Measurements from ENCODE around the gene PANK3.

DNA sequence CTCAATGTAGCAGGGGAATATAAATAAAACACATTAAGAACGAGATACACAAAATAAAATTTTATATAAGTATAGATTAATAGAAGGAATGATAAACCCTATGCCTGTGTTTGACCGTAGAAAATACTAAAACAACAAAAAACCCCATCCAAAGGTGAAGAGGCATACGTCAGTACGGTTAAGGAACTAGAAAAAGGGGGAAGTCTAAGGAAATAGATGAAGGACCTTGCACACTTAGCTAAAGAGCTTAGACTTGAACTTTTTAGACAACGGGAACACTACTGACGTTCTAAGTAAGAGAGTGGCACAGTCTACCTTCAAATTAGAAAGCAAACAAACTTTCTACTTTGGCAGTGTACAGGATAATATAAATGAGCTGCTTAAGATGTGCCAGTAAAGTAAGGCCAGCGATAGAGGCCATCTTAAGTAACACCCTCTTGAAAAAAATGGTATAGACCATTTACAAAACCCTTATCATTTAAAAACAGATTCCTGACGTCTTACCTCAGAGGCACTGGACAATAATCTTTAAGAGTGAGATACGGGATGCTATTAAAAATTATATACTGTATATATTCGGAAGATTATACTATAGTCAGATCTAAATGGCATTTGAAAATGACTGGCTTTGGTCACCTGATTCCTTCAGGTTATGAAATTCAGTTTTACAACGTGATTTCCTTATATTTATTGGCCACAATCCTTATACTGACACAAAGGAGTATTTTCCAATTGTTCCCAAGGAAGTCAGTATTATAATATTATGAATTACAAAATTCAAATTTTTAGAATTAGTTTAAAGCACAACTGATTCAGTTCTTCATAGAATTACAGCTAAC is 8.5 kb downstream of the PANK3 start:
- TF ChIP-seq SP1 (IDR thresholded peaks at IDR 0.05) = no peak
- TF ChIP-seq TARDBP (IDR thresholded peaks at IDR 0.05) = no peak
- no peak for TF ChIP-seq SUZ12 (IDR thresholded peaks at IDR 0.05)
- TF ChIP-seq NFRKB (IDR thresholded peaks at IDR 0.05) = no peak
- no peak for TF ChIP-seq BHLHE40 (IDR thresholded peaks at IDR 0.05; ENCODE audit: borderline replicate concordance)
- no peak for TF ChIP-seq ARNT (IDR thresholded peaks at IDR 0.05)
- no peak for TF ChIP-seq ZNF384 (IDR thresholded peaks at IDR 0.05)
- no peak for TF ChIP-seq L3MBTL2 (conservative IDR thresholded peaks at IDR 0.05)
- no peak for TF ChIP-seq FOXK2 (IDR thresholded peaks at IDR 0.05)

Measured in HEK293T (cell line).